M059J (cell line): Measurements from ENCODE around the gene CHAF1B. TPM values are rescaled to one million over a fixed set of nuclear protein-coding genes. Genes with fewer than 3 reads are reported as not detected.
"Not testable (repeated sequence)": the region's sequence is repeated elsewhere in the genome, so short reads cannot be mapped to it uniquely, and the experiment has no call there.

Source experiments
- DNase-seq: peaks from one replicate; pipeline ENCODE4 v3.0.0-alpha.2; 2012; ENCODE audit warnings: low read depth
- total RNA-seq: library from RNA; depleted of rRNA; stranded (reverse); fragments of >200 nt; shearing (Covaris generic); gene quantifications from 2 replicates; pipeline ENCODE4 v1.2.3, GENCODE V29; 2014

CHAF1B gene
- total RNA-seq, 1 experiment from 2014 or later = 21.4 TPM

DNA sequence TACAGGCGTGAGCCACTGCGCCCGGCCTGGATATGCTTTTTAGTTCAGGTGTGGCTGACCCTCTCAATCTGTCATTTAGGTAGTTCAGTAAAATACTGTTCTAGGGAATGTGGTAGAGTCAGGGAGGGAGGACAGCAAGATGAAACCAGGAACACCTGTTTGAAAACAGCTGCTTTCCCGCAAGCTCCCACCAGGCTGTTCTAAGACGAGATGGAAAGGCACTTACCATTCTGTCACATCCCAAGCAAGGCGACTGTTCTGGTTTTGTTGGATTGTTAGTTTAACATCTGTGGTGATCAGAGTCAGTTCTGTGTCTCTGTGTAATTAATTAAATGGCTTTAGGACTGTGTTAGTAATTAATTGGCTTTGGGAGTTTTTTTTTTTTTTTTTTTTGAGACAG is 2.9 kb downstream of the CHAF1B start:
- no peak for DNase-seq

DNA sequence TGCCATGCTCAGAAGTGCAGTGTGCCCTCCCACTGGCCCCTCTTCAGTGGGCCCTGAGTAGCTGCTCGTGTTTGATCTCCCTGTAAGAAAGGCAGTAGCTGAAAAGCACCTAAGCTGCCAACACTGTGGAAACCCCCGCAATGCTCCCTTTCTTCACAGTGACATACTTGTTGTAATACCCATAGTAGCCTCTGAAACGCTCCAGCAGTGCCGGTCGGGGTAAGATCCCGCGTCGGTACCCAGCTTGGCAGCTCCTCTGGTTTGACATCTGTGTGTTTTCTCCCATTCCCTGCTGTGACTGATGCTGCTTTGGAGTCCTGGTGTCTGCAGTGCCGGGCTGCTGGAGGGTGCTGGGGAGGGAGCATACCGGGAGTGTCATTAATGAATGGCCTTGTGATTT is 3.6 kb downstream of the CHAF1B start:
- no peak for DNase-seq

DNA sequence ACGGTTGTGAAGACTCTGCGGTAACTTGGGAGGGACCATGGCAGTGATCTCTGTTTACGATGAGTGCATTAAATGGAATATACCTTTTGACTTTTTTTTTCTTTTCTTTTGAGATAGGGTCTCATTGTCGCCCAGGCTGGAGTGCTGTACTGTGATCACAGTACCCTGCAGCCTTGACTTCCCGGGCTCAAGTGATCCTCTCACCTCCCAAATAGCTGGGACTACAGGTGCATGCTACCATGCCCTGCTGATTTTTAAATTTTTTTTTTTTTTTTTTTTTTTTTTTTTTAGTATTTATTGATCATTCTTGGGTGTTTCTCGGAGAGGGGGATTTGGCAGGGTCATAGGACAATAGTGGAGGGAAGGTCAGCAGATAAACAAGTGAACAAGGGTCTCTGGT is 6.5 kb downstream of the CHAF1B start:
- not testable (repeated sequence) for DNase-seq

DNA sequence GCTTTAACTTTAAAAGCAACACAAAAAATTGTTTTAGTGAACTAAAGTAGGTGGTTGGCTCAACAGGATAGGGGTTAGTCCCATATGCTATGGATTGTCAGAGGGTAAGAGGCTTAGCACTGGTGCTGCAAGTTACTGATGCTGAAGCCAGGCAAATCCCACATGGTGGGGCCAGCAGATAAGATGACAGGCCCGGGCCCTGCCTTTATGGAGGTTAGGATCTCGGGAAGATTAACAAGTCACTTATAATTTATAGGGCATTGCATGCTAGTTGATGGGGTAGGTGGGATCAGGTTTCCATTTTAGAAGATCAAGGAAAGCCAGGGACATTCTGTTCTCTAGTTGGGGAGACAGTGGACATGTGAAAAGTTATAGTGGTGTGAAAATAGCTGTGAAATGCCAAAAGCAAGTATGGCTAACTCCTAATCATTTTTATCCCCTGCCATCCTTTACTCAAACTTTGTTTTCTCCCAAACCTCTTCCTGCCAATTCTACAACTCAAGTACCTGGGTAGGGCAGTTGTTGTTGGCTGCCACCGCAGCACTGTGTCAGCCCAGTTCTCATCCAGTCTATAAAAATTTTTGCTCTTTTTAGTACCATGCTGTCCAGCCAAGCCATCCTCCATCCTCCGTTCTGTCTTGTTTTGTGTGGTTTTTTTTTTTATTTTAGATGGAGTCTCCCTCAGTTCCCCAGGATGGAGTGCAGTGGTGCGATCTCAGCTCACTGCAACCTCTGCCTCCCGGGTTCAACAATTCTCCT is 10.3 kb downstream of the CHAF1B start:
- DNase-seq = no peak

DNA sequence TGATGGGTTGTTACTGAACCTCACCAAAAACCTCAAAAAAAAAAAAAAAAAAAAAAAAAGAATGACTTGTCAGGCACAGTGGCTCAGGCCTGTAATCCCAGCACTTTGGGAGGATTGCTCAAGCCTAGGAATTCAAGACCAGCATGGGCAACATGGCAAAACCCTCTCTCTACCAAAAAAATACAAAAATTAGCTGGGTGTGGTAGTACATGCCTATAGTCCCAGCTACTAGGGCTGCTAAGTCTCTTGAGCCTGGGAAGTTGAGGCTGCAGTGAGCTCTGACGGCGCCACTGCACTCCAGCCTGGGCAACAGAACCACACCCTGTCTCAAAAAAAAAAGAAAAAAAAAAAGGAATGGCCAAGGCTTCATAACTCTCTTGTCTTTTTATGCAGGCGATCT is 11.1 kb downstream of the CHAF1B start:
- no peak for DNase-seq

DNA sequence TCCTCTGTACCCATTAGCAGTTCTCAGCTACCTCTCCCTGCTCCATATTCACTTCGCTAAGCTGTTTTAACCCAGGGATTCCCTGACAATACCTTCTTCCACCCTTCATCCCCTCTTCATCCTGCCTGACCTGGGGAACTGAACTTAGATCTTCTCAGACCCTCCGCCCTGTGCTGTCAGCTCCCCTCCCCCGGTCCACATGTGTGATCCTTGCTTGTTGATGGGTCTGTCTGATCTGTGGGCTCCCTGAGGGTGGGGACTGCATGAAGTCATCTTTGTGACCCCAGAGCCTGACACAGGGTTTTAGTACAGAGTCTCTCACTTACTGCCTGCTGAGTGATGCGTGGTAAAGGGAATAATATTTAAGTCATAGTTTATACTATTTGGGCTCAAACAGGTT is 11.8 kb downstream of the CHAF1B start:
- DNase-seq = no peak

DNA sequence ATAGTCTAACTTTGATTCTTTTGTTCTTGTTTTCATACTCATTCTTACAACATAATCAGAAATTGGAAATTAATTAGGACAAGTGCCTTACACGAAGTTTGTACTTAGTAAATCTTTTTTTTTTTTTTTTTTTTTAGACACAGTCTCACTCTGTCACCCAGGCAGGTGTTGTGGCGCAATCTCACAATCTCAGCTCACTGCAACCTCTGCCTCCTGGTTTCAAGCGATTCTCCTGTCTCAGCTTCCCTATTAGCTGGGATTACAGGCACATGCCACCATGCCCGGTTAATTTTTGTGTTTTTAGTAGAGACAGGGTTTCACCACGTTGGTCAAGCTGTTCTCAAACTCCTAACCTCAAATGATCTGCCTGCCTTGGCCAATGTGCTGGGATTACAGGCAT is 12.4 kb downstream of the CHAF1B start:
- DNase-seq = no peak

DNA sequence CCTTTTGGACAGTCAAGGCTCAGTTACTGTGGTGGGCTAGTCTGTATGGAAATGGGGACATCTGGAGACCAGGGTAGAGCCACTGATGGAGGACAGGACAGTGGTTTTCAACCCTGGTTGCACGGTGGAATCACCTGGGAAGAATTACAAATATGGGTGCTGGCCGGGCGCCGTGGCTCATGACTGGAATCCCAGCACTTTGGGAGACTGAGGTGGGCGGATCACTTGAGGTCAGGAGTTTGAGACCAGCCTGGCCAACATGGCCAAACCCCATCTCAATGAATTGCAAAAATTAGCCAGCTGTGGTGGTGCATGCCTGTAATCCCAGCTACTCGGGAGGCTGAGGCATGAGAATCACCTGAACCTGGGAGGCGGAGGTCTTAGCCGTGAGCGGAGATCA is 14.5 kb downstream of the CHAF1B start:
- not testable (repeated sequence) for DNase-seq

DNA sequence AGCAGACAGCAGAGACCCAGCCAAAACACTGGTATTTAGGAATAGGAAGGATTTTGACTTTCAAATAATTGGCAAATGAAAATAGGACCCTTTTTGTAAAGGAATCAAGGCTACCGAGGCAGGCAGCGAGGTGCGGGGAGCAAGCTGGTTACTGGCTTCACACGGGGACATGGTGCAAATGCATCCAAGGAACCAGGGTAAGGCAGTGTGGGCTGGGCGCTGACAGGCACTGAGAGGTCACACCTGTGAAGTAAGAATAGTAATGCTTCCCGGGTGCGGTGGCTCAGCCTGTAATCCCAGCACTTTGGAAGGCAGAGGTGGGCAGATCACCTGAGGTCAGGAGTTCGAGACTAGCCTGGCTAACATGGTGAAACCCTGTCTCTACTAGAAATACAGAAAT is 15.5 kb downstream of the CHAF1B start:
- no peak for DNase-seq

DNA sequence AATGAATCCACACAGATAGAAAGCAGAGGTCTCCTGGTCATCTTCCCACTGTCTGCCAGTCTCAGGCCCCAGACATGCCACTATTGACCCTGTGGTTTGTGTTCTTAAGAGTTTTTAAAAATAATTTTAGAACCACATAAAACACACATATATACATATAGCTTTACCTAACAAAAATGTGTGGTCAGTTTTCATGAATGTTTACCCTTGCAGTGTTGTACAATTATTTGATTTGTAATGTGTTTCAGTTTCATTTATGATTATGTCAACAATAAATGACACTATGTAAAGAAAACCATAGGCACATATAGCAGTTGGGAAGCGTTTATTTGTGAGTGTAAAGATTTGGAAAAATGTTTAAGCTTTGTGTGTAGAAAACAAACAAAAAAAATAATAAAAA is 17.1 kb downstream of the CHAF1B start:
- no peak for DNase-seq

DNA sequence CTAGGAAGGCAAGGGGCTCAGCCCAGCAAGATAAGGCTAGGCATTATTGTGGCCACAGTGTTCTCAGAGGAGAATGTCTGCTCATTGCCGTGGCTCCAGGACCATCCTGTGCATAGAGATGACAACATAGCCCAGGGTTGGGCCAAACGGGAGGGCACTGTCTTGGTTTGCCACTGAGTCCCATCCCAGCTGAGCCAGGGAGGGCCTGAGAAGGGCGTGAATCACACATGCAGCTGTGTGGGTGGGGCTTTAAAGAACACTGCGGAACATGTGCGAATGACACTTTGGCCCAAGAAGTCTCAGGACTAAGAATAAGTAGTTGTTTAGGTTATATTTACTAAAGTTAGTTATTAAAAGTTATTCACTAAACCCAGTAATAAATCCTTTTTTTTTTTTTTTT is 18.5 kb downstream of the CHAF1B start:
- no peak for DNase-seq

DNA sequence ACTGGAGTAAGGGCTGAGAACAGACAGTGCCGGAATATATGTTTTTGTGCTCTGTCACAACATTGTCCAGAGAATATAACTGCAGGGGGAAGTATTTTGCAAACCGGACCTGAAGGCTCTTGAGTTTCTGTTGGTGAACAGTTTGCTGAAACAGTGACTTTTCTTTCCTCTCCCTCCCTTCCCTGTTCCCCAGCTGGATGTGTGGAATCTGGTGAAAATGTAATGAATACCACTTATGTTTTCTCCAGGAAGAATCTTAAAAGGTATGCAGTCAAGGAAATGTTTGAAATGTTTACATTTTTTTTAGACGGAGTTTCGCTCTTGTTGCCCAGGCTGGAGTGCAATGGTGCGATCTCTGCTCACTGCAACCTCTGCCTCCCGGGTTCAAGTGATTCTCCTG is 23.4 kb downstream of the CHAF1B start:
- no peak for DNase-seq

DNA sequence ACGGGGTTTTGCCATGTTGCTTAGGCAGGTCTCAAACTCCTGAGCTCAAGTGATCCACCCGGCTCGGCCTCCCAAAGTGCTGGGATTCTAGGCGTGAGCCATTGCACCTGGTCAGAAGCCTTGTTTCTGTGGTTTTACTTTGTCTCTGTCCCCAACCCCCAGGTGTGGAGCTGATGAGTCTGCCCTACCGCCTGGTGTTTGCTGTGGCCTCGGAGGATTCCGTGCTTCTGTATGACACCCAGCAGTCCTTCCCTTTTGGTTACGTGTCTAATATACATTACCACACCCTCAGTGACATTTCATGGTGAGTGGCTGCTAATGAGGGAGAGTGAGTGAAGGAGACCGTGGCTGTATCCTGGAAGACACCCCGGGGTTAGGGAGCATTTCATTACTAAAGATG is 26.1 kb downstream of the CHAF1B start:
- no peak for DNase-seq

DNA sequence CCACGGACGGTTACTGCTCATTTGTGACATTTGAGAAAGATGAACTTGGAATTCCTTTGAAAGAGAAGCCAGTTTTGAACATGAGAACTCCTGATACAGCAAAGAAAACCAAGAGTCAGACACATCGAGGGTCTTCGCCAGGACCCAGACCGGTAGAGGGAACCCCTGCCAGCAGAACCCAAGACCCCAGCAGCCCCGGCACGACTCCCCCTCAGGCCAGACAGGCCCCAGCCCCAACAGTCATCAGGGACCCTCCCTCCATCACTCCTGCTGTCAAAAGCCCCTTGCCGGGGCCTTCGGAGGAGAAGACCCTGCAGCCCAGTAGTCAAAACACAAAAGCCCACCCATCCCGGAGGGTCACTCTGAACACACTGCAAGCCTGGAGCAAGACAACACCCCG is 27.7 kb downstream of the CHAF1B start:
- no peak for DNase-seq

DNA sequence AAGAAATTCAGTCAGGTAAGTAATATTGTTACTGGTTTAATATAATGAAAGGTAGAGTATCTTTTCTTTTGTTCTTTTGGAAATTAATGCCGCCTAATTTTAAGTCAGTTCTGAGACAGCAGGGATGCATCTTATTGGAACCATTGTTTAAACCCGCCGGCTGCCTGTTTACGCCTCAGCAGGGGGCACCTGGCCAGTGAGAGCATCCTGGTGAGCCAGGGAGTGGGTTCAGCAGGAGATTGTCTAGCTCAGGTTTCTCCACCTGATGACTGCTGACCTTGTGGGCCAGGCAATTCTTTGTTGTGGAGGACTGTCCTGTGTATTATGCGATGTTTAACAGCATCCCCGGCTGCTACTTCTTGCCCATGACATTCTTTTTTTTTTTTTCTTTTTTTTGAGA is 30.2 kb downstream of the CHAF1B start:
- DNase-seq = no peak

DNA sequence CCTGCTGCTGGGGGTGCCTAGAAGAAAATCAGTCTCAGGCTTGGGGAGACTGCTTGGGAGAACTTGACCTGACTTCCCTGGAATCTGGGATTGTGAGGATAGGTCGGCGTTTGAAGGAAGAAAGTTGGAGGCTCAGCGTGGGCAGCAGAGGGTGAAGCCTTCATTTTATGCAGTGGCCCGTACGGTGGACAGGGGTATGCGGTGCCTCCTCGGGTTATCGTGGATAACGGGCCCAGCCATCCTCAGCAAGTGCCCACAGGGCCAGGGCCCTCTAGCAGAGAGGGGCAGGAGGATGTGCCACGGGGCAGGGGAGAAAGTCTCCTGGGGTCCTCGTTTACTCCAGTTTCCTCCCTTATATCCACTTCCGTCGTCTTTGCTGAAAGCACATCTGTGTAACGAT is 34.0 kb downstream of the CHAF1B start:
- DNase-seq = no peak

DNA sequence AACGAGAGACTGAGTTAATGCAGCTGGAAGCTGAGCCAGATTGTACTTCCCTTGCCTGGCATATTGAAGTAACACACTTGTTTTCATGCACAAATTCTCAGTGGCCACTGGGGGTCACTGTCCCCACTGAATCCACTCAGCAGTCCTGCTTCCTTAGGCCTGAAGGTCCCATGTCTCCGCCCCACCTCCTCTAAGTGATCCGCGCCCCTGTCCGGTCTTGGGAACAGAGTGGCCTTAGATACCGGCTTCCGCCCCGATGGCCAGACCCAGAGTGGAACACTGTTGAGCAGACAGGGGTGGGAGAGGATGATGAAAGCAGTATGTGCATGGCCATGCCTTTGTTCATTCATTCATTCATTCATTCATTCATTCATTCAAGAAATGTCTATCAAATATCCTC is 34.8 kb downstream of the CHAF1B start:
- peak; percentile 89 for DNase-seq

DNA sequence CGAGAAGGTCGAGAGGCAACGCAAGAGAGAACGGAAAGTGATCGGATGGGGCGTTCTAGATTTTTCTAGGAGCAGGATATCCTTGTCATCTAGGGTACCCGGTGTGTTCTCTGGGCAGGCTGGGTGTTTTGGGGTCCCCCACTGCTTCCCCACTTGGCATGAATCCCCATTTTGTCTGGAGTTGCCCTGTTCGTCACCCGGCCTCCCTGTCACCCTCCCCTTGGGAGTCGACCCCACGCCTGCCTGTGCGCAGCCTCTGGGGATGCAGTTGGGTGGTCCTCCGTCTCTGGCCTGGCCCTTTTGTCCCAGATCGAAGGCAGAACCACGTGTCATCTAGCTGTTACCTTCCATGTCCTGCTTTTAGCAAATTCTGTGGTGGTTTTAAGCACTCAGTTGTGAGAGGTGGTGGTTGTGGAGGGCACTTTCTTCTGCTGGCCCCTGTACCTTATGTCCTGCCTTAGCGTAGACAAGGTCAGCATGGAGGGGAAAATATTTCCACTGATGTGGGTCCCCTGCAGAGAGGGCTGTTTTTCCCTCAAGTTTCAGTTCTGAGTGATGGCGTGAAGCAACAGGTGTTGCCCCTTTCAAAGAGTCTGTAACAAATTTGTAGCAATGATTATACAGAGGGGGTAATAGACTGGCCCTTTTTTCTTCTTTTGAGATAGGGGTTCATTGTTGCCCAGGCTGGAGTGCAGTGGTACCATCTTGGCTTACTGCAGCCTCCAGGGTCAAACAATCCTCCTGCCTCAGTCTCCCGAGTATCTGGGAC is 35.6 kb downstream of the CHAF1B start:
- no peak for DNase-seq

DNA sequence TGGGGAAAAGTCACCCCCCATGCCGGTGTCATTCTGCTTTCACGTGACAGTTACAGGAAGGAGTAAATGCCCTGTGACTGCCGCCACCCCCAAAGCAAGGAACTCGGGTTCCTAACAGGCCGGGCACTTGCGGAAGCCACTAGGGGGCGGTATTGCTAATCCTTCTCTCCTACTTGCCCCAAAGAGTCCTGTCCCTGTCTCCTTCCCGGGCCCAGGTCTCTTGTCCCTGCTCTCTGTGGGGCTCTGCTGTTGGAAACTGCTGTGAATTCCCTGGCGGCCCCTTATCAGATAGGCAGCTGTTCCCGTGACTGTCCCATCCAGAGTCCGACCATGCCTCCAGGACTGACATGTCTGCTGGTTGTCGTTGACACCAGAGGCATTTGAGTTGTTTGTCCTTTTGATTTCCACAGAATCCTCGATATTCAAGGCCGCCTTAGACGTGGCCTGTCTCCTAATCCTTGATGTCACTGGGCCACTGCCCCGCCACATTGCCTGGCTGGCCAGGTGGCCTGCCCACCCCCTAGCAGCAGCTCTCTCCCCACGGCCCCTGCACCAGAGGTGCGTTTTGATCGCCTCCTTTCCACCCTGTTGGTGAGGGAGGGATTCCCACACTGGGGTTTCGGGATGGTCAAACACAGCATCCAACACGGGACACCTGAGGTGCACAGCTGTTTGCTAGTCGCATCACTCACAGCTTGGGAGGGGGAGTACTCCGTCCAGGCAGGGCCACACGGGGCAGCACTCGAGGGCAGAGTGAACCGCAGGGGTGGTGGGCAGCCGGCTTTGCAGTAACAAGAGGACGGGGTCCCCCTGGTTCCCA is 37.3 kb downstream of the CHAF1B start:
- DNase-seq = peak; percentile 73

DNA sequence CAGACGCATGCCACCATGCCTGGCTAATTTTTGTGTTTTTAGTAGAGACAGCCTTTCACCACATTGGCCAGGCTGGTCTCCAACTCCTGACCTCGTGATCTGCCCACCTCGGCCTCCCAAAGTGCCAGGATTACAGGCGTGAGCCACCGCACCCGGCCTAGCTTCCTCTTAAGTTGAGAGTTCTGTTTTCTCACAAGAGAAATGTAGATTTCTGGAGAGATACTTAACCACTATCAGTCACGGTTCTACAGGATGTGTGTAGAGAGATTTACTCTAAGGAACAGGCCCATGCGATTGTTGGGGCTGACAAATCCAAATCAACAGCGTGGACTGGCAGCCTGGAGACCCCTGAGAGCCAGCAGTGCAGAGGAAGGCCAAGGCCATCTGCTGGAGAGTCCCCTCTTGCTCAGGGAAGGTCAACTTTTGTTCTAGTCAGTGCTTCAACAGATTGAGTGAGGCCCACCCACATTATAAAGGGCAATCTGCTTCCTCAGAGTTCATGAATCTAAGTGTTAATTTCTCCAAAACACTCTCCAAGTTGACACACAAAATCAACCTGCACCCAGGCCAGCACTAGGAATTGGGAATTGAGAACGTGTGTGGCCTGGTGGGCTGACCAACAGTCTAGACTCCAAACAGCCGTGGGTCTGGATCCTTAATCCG is 38.7 kb downstream of the CHAF1B start:
- no peak for DNase-seq

DNA sequence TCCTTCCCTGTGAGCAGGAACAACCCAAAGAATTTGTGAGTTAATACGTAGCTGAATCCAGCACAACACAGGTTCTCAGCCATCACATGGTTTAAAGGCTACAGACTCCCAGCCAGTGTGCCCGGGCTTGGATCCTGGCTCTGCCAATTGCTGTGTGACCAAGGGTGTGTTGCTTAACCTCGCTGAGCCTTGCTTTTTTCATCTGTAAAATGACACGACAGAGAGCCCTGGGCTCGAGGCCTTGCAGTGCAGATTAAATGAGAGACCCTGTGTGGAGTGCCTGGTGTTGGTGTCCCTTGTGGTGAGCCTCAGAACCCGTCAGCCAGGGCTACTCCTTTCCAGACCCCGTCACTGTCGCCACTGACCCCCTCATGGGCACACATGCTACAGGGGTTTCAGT is 39.4 kb downstream of the CHAF1B start:
- no peak for DNase-seq

DNA sequence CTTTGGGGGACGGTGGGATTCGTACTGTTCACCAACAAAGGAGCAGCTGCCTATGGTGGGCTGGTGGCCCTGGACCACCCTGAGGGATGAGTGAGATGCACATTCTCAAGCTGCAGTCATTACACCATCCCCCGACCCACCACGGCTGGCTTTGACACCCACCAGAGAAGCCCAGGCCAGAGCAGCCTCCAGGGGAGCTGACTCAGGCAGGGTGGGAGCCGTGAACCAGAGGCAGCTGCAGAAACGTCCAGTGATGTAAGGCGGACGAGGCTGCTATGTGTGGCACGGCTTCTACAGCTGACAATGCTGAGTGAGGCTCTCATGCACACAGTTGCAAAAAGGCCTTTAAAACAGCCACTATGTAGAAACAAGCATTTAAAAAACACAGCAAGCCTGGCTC is 40.1 kb downstream of the CHAF1B start:
- DNase-seq = no peak
